HG03442 (cell line): ENCODE measurements around the gene MCOLN2.
"Not testable (repeated sequence)": the region's sequence is repeated elsewhere in the genome, so short reads cannot be mapped to it uniquely, and the experiment has no call there.

Source experiments
- ATAC-seq: cut with Tn5 transposase; IDR thresholded peaks from one replicate; pipeline ENCODE4 v1.9.1; 2021; ENCODE audit warnings: mild to moderate bottlenecking, moderate library complexity; ENCODE audit not compliant: unreplicated experiment

MCOLN2 gene

GRCh38 chr1:84996846-84997666 lies at the start of gene MCOLN2:
Gene MCOLN2, minus strand, starts transcription at chr1:84997113. Its CDS starts 241 bp downstream, at chr1:84996872.
- ATAC-seq = peak; percentile 49

- no peak for ATAC-seq
Measured at GRCh38 chr1:85042413-85042812, 45.5 kb upstream of the MCOLN2 start.

- no peak for ATAC-seq
Measured at GRCh38 chr1:85041793-85042192, 44.9 kb upstream of the MCOLN2 start.

GRCh38 chr1:85033221-85033620 lies 36.3 kb upstream of the MCOLN2 start:
- ATAC-seq = no peak

- no peak for ATAC-seq
Measured at GRCh38 chr1:85030536-85030935, 33.6 kb upstream of the MCOLN2 start.

GRCh38 chr1:85028151-85028550 lies 31.2 kb upstream of the MCOLN2 start:
- no peak for ATAC-seq

- peak; percentile 82 for ATAC-seq
Measured at GRCh38 chr1:85027242-85027983, 30.5 kb upstream of the MCOLN2 start.

- ATAC-seq = no peak
Measured at GRCh38 chr1:85025940-85026339, 29.0 kb upstream of the MCOLN2 start.

GRCh38 chr1:85024736-85025135 lies 27.8 kb upstream of the MCOLN2 start:
- no peak for ATAC-seq

GRCh38 chr1:85022700-85023099 lies 25.8 kb upstream of the MCOLN2 start:
- no peak for ATAC-seq

- ATAC-seq = no peak
Measured at GRCh38 chr1:85019994-85020393, 23.1 kb upstream of the MCOLN2 start.

GRCh38 chr1:85015826-85016225 lies 18.9 kb upstream of the MCOLN2 start:
- no peak for ATAC-seq

- not testable (repeated sequence) for ATAC-seq
Measured at GRCh38 chr1:85005641-85006040, 8.7 kb upstream of the MCOLN2 start.

- no peak for ATAC-seq
Measured at GRCh38 chr1:85001742-85002141, 4.8 kb upstream of the MCOLN2 start.

GRCh38 chr1:84998642-84999280 lies 1.8 kb upstream of the MCOLN2 start:
- peak; percentile 26 for ATAC-seq

- ATAC-seq = no peak
Measured at GRCh38 chr1:84997667-84998600, 1.0 kb upstream of the MCOLN2 start.

- ATAC-seq = peak; percentile 35
Measured at GRCh38 chr1:84995484-84996334, 1.2 kb downstream of the MCOLN2 start.

- peak; percentile 34 for ATAC-seq
Measured at GRCh38 chr1:84991097-84991920, 5.6 kb downstream of the MCOLN2 start.

- ATAC-seq = peak; percentile 66
Measured at GRCh38 chr1:84988588-84988987, 8.3 kb downstream of the MCOLN2 start.
